Fibroblast of skin of left quadriceps (primary cell): ENCODE data around the gene PPP1CA.

ENCODE experiments used
- DNase-seq, 2 experiments: peaks; one replicate each; pipeline ENCODE4 v3.0.0-alpha.2; 2013; ENCODE audit warnings: low read depth in 2 of 2

PPP1CA gene

DNA sequence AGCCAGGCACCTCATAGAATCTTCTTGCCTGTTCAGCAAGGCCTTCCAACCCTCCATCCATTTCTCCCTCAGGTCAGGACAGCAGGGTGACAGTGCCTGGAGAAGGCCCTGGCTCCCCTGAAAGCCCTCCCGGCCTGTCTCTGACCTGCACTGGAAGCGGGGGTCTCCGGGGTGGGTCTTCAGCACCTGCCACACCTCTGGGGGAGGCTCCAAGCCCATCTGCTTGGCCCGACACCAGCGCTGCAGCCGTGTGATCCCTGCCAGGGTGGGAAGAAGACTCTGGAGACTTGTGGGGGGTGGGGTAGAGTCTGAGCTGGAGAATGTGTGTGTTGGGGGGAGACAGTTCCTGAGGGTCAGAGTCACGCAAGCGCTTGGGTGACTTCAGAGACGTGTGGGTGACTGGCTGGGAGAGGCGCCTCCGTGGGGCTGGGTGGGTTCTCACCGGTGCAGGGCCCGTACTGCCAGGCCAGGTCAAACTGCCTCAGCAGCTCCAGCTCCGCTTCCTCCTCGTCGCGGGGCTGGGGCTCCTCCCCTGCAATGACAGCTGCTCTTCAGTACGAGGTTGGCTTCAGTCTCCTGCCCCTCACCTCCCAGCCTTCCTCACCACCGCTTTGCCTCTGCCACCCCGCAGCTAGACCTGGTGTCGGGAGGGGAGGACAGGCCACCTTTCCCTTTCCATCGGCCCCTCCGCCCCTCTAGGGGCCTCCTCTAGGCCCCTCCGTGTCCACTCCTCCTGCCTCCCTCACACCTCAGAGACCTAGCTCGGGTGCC lies 48.9 kb downstream of the PPP1CA start:
- DNase-seq, result no peak

DNA sequence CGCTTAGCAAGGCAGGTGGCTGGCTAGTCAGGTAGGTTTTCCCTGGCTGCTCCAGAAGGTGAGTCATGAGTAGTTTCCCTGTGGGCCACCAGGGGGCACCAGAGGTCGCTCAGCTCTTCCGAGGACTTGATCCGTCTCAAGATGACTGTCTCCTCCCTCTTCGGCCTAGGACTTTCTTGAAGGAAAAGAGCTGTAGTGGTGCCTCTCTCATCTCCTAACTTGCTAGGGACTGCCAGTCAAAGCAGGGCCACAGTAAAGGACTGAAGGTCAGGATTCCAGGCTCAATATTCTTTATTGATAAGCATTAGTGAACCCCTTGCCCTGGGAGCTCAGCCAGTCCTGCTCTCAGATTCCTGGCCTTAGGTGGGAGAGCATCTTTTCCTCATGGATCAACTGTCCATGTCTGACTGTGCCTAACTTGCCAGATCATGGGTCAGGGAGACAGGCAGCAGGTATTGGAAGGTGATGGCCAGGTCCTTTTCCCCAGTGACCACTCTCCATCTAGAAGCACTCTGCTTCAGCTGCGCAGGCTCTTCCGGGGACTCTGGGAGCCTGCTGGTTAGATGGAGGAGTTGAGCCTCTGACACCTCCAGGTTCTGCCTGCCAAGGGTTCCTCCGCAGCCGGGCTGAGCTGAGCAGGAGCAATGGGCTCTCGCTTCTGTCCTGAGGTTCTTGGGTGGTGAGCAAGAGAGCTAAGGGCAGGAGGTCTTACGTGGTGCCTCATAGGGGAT lies 50.2 kb downstream of the PPP1CA start:
- no peak for DNase-seq

DNA sequence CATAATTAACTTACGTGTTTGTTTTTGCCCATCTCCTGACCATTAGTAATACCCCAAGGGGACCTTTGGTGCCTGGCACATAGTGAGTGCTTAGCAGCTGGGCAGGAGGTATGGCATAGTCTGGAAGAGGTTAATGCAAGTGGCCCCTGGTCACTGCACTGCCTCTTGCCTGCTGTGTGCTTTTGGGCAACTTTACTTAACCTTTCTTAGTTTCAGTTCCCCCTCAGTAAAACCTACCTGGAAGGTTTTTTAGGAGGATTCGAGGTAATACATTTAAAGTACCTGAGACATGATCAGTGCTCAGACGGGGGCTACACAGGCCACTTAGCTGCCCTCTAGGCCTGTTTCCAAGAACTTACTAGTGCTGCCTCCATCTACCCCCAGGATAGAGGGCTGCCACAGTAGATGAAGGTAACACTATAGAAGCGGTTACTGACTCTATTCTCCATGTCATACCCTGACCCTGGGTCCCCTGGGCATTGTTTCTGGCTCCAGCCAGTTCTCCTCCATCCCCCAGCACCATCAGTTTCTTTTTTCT lies 51.7 kb downstream of the PPP1CA start:
- no peak for DNase-seq

DNA sequence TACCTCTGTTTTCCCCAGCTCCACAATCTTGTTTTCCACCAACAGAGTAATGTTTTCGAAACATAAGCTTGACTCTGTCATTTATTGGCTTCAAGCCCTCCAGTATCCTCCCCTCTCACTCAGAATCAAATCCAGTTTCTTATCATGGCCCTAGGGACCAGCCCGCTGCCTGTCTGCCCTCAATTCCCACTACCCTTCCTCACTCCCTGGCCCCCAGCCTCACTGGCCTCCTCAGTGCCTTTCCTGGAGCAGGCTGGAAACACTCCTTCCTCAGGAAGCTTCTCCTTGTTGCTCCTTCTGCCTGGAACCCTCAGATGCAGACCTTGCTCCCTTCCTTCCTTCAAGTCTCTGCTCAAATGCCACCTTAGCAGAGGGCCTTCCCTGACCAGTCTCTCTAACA lies 52.2 kb downstream of the PPP1CA start:
- no peak for DNase-seq

DNA sequence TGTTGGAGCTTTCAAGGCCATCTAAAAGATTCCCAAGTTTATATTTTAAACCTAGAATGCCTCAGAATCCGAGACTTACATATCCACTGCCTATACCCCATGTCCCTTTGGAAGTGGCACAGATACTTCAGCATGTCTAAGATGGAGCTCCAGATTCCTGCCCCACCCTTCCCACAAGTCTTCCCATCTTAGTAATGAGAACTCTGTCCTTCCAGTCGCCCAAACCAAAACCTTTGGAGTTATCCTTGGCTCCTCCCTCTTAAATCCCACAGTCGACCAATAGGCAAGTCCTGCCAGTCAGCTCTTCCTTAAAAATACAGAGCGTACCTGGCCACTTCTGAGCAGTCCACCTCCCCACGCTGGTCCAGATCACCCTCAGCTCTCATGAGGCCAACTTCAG lies 52.6 kb downstream of the PPP1CA start:
- DNase-seq, result no peak
